GM12865 (cell line): Measurements from ENCODE around the gene PNPLA2.

ENCODE experiments used
- DNase-seq: peaks from one replicate; pipeline ENCODE4 v3.0.0; 2010; ENCODE audit warnings: low read depth
- H3K4me3 ChIP-seq: 2 replicates; pipeline ENCODE4 v1.5.1; 2011; ENCODE audit warnings: mild to moderate bottlenecking, low read depth, low read length, control low read depth
- TF ChIP-seq, protein P1 (sequence below): IDR thresholded peaks from 2 replicates; pipeline ENCODE4 v1.5.1; 2011; ENCODE audit warnings: low read length, control low read depth, low read depth, inconsistent platforms; ENCODE audit not compliant: insufficient read depth; ENCODE audit errors: missing control alignments

The PNPLA2 gene

DNA sequence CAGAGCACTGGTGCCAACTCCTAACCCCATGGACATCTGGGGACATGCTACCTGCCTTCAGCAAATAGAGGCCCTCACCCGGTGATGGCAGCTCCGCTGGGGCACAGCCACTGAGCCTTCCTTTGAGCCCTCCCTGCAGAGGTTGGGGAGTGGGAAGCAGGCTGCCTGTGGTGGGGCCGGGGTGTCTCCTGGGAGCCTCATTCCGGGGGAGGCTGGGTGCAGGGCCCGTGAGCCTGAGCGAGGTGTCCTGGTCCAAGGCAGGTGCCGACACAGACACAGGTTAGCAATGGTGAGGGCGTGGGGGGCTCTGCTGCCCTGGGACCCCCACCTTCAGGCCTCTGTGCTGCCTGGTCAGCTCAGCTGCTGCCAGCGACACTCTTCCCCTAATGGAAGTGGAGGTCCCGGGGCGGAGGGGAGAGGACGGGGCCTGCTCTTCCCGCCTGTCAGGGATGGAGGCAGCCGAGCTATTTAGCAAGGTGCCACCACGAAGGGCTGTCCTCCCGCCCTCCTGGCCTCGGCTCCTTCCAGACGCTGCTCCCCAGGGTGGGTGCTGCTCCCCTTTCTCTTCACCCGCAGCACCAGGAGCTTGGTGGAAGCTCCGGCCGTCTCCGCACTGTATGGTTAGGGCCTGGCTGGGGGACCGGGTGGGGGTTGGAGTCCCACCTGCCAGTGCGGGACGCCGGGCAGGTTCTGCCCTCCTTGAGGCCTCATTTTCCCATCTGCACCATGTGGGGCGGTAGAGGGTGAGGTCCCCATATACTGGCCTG is 35.2 kb downstream of the PNPLA2 start:
- no peak overlapping the region for H3K4me3 ChIP-seq
- no peak for DNase-seq
- TF ChIP-seq, protein P1, sequence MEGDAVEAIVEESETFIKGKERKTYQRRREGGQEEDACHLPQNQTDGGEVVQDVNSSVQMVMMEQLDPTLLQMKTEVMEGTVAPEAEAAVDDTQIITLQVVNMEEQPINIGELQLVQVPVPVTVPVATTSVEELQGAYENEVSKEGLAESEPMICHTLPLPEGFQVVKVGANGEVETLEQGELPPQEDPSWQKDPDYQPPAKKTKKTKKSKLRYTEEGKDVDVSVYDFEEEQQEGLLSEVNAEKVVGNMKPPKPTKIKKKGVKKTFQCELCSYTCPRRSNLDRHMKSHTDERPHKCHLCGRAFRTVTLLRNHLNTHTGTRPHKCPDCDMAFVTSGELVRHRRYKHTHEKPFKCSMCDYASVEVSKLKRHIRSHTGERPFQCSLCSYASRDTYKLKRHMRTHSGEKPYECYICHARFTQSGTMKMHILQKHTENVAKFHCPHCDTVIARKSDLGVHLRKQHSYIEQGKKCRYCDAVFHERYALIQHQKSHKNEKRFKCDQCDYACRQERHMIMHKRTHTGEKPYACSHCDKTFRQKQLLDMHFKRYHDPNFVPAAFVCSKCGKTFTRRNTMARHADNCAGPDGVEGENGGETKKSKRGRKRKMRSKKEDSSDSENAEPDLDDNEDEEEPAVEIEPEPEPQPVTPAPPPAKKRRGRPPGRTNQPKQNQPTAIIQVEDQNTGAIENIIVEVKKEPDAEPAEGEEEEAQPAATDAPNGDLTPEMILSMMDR: no peak

DNA sequence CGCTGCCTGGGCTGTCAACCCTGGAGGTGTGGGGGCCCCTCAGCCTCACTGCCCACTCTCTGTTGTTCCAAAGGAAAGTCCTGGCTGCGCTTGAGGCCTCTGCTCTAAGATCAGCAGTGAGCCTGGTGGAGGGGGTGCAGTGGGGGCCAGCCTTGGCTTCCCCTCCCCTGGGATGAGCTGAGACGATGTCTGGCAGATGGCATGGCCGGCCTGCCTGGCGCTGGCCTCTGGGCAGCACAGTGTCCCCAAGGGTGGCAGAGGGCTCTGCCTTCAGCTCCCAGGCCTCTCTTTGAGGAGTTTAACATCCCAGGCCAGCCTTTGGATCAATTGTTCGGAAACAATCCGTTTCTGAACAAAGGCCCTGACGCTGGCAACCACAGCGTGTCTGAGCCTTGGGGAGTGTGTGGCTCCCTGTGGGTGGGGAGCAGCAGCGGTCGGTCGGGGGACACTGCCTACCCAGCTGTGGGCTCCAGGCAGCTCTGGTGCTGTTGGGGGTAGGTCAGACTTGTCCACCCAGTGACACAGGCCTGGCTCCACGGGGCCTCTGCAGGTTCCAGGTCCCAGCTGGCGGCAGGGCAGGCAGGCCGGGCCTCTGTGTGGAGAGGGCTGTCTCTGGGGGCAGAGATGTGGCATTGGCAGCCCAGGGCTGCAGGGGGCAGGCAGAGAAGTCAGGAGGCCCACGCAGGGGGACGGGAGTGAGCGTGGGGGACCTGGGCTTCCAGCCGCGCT is 36.1 kb downstream of the PNPLA2 start:
- TF ChIP-seq, protein P1: no peak
- H3K4me3 ChIP-seq: no peak overlapping the region
- no peak for DNase-seq

DNA sequence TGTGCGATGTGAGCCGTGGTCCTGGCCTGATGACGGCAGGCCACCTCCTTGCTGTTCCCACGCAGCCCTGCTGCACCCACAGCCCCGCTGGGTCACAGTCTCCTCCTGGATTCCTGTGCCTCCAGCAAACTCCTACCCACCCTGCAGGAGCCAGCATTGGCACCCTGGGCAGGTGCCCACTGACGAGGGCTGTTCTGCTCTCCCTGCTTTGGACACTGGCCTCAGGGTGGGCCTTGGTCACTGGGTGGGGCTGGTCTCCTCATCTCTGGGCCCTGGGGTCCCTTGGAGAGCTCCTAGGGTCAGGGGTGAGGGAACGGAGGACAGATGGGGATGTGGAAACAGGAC is 36.6 kb downstream of the PNPLA2 start:
- TF ChIP-seq, protein P1: no peak
- no peak for DNase-seq
- no peak overlapping the region for H3K4me3 ChIP-seq

DNA sequence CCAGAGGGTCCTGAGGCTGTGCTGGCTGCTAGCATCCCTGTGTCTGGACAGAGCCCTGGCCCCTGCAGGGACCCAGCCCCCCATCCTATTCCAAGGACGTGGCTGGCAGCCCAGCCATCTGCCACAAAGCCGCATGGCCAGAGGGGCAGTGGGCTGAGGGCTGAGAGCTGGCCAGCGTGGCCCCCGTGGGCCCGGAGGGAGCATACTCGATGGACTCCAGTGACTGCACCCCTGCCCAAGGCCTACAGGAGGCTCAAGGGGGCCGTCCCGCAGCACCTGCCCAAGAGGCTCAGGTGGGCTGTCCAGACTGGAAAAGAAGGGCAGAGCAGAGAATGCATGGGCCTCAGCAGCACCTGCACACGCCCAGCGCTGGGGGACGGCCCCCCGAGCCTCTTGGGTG is 37.1 kb downstream of the PNPLA2 start:
- TF ChIP-seq, protein P1: no peak
- no peak overlapping the region for H3K4me3 ChIP-seq
- DNase-seq: no peak

DNA sequence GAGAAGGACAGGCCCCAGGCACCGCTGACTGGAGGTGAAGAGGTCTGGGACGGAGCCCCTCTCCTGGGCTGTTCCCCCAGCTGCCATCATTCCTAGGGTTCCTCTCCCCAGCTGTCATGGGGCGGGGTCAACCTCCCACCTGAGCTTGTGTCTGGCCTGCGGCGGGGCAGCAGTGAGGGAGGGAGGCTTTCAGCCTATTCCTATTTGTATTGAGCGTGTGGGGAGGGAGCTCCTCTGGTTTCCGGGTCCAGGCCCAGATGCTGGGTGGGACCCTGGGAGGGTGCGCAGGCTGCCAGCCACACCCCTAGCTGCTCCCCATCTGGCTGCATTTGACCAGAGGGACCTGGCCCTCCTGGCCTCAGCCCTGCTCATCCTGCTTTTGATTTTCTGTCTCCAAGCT is 37.7 kb downstream of the PNPLA2 start:
- DNase-seq: no peak
- TF ChIP-seq, protein P1: no peak
- no peak overlapping the region for H3K4me3 ChIP-seq

DNA sequence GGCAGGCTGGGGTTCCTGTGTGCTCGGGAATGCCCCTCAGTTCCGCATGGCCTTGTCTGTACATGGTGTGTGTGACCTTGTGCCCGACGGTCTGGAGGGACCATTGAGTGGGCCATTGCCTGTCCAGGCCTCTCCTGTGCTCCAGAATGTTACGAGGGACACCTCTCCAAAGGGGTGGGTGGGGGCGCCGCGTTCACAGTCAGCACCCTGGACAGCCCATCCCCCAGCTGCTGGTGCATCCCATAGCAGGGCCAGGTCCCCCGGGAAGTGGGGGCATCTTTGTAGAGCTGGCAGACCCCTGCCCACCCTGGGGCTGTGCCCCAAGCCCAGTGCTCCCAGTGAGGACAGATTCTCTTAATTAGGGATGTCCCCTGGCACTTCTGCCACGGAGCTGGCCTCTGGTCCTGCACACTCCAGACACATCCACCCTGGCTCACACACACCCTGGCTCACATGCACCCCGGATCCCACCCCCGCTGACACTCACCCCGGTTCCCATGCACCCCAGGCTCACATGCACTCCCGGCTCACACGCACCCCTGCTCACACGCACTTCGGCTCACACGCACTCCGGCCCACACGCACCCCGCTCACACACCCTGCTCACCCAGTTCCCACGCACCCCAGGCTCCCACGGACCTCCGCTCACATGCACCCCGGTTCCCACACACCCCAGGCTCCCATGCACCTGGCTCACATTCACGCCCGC is 39.5 kb downstream of the PNPLA2 start:
- TF ChIP-seq, protein P1: no peak
- no peak overlapping the region for H3K4me3 ChIP-seq
- no peak for DNase-seq
